ENCODE data around the gene NKPD1. TPM values are rescaled to one million over a fixed set of nuclear protein-coding genes. Genes with fewer than 3 reads are reported as not detected.

The NKPD1 gene
- total RNA-seq, 4 donors from 2014 or later, result 1.2 TPM; not detected in 3

GRCh38 chr19:45172611-45173208 lies 11.9 kb upstream of the NKPD1 start:
- WGBS, 2 donors, result 81 to 88% methylated on average over 15 to 18 of the region's 18 CpGs

GRCh38 chr19:45172173-45172572 lies 11.4 kb upstream of the NKPD1 start:
- H3K27ac ChIP-seq, result no peak overlapping the region
- TF ChIP-seq POLR2A (IDR thresholded peaks at IDR 0.05) (no peak), EP300 (IDR thresholded peaks at IDR 0.05) (no peak), CTCF (IDR thresholded peaks at IDR 0.05) (no peak)
- DNase-seq (ENCODE audit: low spot score in 2 of 2), result no peak
- WGBS, 2 donors, result 61 to 73% methylated on average over 4 of the region's 4 CpGs
- peaks cover 0 to 23% (median 1%) of the 10 kb centered on the region in 4 donors for H3K4me1 ChIP-seq
- H3K9me3 ChIP-seq, result no peaks in the 10 kb centered on the region
- H3K27me3 ChIP-seq, result no peaks in the 10 kb centered on the region
- no peak overlapping the region for H3K4me3 ChIP-seq
- H3K36me3 ChIP-seq, result no peaks in the 10 kb centered on the region

More at GRCh38 chr19:45172611-45173208, 11.9 kb upstream of the NKPD1 start:
- H3K4me3 ChIP-seq, result no peak overlapping the region
- H3K27me3 ChIP-seq, result no peaks in the 10 kb centered on the region
- no peak for DNase-seq (ENCODE audit: low spot score in 2 of 2)
- H3K36me3 ChIP-seq, result no peaks in the 10 kb centered on the region
- no peak for TF ChIP-seq POLR2A (IDR thresholded peaks at IDR 0.05)
- no peak for TF ChIP-seq CTCF (IDR thresholded peaks at IDR 0.05)
- TF ChIP-seq EP300 (IDR thresholded peaks at IDR 0.05), result no peak
- H3K9me3 ChIP-seq, result no peaks in the 10 kb centered on the region
- peaks cover 0 to 28% (median 4%) of the 10 kb centered on the region in 4 donors for H3K4me1 ChIP-seq
- no peak overlapping the region for H3K27ac ChIP-seq

GRCh38 chr19:45171211-45171623 lies 10.4 kb upstream of the NKPD1 start:
- DNase-seq (ENCODE audit: low spot score in 2 of 2), result no peak
- Histone ChIP-seq H3K4me3 (no peak overlapping the region), H3K27ac (no peak overlapping the region), H3K36me3 (no peaks in the 10 kb centered on the region), H3K4me1 (peaks cover 0 to 18% (median 0%) of the 10 kb centered on the region in 4 donors), H3K9me3 (no peaks in the 10 kb centered on the region), H3K27me3 (no peaks in the 10 kb centered on the region)
- 59% methylated on average over 7 of the region's 7 CpGs for WGBS, 2 donors
- TF ChIP-seq EP300 (IDR thresholded peaks at IDR 0.05) (peak in 1 of 2 donors; percentile 32), CTCF (IDR thresholded peaks at IDR 0.05) (no peak)

GRCh38 chr19:45170146-45171106 lies 9.6 kb upstream of the NKPD1 start:
- H3K4me3 ChIP-seq, result no peak overlapping the region
- no peak for DNase-seq (ENCODE audit: low spot score in 2 of 2)
- no peaks in the 10 kb centered on the region for H3K27me3 ChIP-seq
- WGBS, 2 donors, result 77 to 79% methylated on average over 20 to 21 of the region's 21 CpGs
- H3K36me3 ChIP-seq, result no peaks in the 10 kb centered on the region
- peaks cover 0 to 18% (median 0%) of the 10 kb centered on the region in 4 donors for H3K4me1 ChIP-seq
- no peak overlapping the region for H3K27ac ChIP-seq
- H3K9me3 ChIP-seq, result no peaks in the 10 kb centered on the region
- TF ChIP-seq CTCF (IDR thresholded peaks at IDR 0.05), result no peak
- no peak for TF ChIP-seq EP300 (IDR thresholded peaks at IDR 0.05)
- TF ChIP-seq POLR2A (IDR thresholded peaks at IDR 0.05), result no peak

- DNase-seq (ENCODE audit: low spot score in 2 of 2), result no peak
- Histone ChIP-seq H3K4me3 (no peak overlapping the region), H3K36me3 (no peaks in the 10 kb centered on the region), H3K27ac (no peak overlapping the region), H3K9me3 (no peaks in the 10 kb centered on the region), H3K27me3 (no peaks in the 10 kb centered on the region), H3K4me1 (peaks cover 0 to 24% (median 2%) of the 10 kb centered on the region in 4 donors)
- 84 to 89% methylated on average over 6 to 10 of the region's 10 CpGs for WGBS, 2 donors
- TF ChIP-seq EP300 (IDR thresholded peaks at IDR 0.05), result no peak
- no peak for TF ChIP-seq POLR2A (IDR thresholded peaks at IDR 0.05)
- TF ChIP-seq CTCF (IDR thresholded peaks at IDR 0.05), result no peak
Observed at GRCh38 chr19:45169602-45170001, 8.8 kb upstream of the NKPD1 start.
